CD4-positive, alpha-beta T cell treated with Interleukin-15 for 1 hour (primary cell): Measurements from ENCODE around the gene DRD5.
"Not testable (repeated sequence)": the region's sequence is repeated elsewhere in the genome, so short reads cannot be mapped to it uniquely, and the experiment has no call there.

Experiments used
- DNase-seq: peaks from one replicate; pipeline ENCODE4 v3.0.0-alpha.2; 2020

The DRD5 gene

DNA sequence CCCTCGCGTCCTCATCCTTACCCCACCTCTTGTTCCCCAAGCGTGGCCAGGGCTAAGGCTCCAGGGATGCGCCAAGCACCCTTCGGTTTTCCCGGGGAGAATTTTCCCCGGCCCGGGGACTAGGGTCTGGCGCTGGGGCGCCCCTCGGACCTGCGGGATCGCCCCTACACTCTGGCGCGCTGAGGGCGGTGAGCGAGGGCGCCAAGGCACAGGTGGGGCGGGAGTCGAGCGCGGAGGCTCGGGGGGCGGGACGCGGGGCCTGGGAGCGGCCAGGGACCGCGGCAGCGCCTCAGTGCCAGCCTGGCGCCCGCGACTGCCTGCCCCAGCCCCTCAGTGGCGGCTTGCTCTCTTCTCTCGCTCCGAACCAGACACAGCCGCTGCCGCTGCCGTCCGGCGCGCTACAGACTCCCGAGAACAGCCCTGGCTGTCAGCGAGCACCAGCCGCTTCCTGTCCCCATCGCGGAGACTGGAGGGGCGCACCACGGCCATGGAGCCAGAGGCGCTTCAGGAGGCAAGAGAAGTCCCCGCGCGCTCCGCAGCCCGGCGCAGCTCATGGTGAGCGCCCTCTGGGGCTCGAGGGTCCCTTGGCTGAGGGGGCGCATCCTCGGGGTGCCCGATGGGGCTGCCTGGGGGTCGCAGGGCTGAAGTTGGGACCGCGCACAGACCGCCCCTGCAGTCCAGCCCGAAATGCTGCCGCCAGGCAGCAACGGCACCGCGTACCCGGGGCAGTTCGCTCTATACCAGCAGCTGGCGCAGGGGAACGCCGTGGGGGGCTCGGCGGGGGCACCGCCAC lies at the start of gene DRD5:
TSS of gene DRD5 (plus strand) at position 292 of the 793 bp plus-strand sequence. CDS start at position 688, 396 bp downstream.
- no peak for DNase-seq

DNA sequence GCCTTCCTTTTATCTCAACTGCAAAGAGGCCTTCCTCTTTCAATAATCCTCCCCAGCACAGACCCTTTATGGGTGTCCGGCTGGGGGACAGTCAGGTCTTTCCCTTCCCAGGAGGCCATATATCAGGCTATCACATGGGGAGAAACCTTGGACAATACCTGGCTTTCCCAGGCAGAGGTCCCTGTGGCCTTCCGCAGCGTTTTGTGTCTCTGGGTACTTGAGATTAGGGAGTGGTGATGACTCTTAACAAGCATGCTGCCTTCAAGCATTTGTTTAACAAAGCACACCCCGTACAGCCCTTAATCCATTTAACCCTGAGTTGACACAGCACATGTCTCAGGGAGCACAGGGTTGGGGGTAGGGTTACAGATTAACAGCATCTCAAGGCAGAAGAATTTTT lies 49.2 kb upstream of the DRD5 start:
- not testable (repeated sequence) for DNase-seq

DNA sequence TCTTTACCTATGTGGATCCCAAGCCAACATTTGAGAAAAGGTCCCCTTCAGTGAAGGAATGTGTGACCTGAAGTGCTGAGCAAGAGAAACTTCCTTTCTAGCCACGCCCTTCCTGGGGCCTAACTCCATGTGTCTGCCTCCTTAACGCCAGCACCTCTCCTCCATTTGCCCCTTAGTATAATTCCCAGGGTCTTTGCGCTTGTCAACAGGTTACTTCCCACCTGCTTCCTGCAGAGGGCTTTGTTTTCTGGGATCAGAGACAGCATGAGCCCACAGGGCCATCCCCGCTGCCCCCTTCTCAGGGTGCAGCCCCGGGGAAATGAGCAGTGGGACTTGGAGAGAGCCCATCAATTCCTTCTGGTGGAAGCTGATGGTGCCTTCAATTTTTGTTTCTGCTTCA lies 45.9 kb upstream of the DRD5 start:
- DNase-seq: no peak

DNA sequence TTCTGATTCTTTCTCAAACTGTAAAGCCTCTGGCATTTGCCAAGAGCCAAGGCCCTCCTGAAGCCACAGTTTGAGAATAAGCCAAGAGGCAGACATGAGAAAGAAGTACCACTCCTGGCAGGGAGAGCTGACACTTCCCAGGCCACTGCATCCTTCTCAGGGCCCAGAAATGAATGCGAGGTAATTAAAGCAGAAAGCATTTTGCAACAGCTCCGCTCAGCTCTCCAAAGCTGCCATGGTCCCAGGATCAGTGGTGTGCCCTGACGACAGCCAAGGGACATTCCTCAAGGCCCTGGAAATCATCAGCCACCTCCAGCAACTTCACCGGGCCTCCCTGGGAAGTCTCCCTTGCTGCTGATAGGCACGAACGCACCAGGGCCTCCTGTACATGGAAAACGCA lies 44.2 kb upstream of the DRD5 start:
- not testable (repeated sequence) for DNase-seq

DNA sequence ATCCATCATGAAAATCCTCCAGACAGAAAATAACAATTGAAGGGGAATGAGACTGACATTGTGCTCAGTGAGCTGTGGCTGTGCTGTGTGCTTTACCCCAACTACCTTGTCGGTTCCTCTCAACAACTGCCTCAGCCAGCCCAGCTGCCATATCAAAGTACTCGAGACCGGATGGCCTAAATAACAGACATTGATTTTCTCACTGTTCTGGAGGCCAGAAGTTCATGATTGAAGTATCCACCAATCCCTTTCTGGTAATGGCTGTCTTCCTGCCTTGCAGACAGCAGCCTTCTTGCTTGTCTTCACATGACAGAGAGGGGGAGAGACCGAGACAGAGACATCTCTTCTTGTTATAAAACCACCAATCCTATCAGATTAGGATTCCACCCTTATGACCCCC lies 37.6 kb upstream of the DRD5 start:
- DNase-seq: not testable (repeated sequence)

DNA sequence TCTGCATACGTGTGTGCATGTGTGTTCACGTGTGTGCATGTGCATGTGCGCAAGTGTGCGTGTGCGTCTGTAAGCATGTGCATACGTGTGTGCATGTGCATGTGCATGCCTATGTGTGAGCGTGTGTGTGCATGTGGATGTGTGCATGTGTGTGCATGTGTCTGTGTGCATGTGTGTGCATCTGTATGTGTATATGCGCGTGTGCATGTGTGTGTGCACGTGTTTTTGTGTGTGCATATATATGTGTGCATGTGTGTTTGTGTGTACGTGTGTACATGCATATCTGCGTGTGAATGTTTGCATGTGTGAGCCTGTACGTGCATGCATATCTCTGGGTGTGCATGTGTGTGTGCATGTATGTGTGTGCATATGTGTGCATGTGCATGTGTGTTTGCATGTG lies 35.7 kb upstream of the DRD5 start:
- DNase-seq: no peak

DNA sequence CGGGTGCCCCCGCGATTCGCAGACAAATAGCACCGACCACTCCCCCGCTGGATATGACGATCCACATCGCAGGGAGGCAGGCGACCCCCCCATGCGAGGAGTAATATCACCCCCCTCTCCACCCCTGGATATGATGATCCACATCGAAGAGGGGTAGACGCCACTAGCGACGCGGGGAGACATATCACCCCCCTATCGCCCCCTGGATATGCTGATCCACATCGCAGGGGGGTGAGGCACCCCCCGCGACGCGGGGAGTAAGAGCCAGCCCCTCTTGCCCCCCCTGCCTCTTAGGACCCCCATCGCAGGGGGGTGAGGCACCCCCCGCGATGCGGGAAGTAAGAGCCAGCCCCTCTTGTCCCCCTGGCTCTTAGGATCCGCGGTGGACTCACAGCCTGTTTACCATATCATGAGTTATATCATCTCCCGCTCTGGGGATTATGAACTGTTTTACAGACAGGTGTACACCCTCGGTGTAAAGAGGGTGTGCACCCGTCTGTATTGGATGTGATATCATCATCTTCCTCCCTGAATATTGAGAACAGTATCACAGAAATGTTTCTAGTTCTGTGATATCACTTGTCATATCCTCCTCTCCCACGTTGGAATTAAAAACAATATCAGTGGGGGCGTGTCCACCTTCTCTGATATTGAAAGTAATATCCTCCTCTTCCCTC lies 22.7 kb upstream of the DRD5 start:
- DNase-seq: no peak

DNA sequence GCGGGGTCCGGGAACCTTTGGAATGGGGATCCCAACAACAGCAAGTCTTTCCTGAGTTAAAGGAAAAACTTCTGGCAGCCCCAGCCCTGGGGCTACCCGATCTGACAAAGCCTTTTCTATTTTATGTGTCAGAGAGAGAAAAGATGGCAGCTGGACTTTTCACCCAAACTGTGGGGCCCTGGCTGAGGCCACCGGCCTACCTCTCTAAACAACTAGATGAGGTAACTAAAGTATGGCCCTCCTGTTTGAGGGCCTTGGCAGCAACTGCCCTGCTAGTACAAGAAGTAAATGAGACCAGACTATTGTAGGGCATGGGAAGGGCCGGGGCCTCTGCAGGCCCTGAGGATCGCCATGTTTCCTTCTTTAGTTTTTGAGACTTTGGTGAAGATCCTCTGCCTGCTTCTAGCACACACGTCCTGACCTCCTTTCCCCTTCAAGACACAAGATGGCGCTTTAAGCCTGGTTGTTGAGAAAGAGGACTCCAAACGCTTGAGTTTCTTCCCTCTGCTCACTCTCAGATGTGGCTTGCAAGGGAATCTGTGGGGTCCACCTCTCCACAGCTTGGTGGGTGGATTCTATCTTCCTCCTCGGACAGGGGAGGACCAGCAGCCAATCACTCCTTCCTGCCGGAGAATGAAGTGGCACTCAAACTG lies 18.5 kb upstream of the DRD5 start:
- peak; percentile 25 for DNase-seq

DNA sequence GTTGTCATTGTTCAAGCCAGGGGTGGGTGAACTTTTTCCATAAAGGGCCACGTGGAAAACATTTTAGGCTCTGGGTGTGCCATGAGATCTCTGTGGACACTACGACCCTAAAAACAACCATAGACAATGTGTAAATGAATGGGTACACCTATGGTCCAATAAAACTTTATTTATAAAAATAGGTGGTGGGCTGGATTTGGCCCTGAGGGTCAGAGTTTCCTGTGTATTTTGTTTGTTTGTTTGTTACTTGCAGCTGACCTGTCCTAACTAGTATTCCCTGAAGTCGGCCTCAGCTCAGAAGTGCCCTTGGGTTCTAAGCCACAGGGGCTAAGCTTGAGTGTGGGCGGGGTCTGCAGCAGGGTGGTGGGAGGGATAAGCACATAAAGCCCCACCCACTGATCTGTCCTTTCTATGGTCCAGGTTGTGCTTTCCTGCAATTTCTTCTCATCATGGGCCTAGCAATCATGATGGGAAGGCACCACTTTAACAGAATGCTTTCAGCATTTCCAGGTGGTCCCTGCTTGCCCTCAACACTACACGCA lies 17.2 kb upstream of the DRD5 start:
- no peak for DNase-seq

DNA sequence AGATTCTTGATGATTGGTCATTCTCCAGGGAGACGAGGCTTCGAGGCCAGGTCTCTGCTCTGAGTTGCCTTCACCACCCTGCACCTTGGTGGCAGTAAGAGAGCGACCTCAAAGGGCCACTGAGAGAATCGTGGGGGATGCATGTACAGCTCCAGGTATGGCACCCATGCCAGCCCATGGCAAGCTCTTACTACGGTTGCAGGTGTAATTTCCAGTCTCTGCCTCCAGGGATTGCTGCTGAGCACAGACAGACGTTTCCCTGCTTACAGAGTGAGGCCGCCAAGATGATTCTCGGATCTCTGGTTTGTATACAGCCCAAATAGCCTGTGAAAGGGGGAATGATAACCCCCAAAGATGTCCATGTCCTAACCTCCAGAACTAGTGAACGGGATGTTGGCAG lies 16.3 kb upstream of the DRD5 start:
- no peak for DNase-seq

DNA sequence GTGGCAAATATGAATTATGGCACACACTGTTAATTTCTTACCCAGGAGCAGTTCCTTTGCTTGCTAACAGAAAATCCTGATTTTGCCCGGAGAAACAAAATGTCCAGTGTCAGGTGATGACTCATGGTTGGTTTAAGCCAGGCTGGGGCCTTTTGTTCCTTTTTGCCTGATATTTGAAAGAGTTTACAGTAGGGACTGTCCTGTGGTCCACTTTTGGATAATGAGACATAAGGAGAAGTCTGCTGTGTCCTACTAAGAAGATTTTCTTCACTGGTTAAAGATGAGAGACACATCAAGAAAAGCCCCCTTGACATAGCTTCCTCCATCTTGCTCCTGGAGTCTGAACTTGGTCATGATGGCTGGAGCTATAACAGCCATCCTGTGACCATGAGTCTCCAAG lies 12.1 kb upstream of the DRD5 start:
- no peak for DNase-seq

DNA sequence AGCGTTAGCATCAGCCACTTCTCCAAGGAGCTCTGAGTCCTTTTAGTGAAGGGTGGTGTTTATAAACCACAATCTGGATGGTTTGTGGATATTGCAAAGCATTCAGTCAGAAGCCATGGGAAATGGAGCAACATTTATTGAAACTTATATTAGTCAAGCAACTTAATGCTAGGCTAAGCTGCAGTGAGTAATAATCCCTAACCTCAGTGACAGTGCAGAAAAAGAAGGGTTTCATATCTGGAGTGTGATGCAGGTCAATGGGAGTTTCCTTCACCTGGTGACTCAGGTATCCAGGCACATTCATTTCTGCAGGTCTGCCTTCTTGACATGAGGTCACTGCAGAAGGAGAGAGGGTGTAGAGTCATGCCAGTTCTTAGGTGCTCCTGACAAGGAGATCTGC lies 10.4 kb upstream of the DRD5 start:
- no peak for DNase-seq

DNA sequence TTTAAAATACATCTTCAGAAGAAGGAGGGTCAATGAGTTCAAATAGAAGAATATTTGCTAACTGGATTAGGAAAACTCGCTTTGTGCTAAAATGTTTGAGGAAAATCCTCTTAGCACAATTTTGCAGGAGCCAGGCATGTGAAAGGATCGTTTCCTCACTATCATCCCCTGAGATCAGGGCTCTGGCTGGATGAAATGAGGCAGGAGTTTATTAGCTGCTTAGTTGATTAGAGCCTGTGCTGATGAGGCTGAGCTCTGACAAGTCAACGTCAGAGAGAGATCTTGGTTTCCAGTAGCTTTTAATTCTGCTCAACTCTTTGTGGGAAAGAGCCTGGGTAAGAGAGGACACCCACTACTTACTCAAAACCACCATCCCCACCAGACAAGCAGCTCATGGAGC lies 8.0 kb upstream of the DRD5 start:
- DNase-seq: no peak

DNA sequence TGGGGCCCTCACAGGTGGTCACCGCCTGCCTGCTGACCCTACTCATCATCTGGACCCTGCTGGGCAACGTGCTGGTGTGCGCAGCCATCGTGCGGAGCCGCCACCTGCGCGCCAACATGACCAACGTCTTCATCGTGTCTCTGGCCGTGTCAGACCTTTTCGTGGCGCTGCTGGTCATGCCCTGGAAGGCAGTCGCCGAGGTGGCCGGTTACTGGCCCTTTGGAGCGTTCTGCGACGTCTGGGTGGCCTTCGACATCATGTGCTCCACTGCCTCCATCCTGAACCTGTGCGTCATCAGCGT lies 652 bp downstream of the DRD5 start:
- DNase-seq: no peak

DNA sequence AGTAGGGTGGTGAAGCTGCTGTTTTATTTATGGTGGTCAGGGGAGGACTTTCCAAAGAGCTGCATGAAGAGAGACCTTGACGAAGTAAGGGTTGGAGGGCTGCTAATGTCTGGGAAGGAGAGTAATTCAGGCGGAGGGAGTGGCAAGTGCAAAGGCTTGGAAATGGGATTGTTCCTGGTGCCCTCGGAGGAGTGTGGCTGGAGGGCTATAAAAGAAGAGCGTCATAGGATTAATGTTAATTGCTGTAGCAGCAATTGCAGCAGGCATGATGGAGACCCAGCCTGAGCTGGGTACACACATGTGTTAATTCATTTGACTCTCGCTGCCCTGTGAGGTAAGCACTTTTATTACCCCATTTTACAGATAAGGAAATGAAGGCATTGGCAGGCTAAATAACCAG lies 4.5 kb downstream of the DRD5 start:
- DNase-seq: not testable (repeated sequence)

DNA sequence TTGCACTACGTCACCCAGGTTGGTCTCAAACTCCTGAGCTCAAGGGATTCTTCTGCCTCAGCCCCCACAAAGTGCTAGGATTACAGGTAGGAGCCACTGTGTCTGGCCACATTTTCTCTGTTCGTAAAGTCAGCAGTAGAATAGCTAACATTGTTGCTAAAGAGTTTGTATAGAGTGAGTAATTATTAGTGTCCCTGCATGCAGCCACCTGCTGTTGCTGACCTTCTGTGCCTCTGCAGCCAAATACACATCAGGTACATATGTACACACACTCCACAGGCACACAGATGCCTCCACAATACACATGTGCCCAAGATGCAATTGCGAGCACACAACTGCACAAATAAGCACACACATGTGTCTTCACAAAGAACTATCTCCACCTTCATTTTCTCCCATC lies 10.9 kb downstream of the DRD5 start:
- no peak for DNase-seq

DNA sequence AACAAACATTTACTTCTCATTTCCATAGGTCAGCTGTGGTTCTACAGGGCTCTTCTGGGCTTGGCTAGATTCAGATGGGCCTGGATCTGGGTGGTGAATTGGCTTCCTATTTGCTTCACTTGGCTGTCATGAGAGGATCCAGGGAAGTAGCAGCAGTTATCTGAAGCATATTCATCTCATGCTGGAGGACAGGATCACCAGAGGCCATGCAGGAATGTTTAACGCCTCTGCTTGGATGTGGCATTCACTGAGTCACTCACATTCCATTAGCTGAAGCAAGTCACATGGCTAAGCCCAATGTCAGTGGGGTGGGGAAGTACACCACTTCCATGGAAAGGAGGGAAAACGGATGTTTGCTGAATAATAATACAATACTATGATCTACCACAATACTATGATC lies 15.2 kb downstream of the DRD5 start:
- not testable (repeated sequence) for DNase-seq

DNA sequence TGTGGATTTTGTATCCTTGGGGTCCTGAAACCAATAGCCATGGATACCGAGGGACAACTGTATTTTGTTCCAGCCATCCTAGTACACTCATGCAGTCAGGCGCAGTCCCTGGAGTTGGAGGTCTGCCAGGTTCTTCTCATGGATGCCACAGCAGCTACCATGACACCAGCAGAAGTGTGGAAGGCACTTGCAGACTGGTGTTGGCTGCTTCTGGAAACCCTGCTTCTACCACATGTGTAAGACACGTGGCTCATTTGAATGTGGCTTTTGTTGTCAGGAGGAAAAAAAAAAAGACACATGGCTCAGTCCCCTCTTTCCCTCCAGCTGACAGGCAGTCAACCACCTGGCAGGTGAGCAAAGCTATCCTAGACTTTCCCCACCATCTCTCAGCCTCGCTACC lies 19.4 kb downstream of the DRD5 start:
- no peak for DNase-seq

DNA sequence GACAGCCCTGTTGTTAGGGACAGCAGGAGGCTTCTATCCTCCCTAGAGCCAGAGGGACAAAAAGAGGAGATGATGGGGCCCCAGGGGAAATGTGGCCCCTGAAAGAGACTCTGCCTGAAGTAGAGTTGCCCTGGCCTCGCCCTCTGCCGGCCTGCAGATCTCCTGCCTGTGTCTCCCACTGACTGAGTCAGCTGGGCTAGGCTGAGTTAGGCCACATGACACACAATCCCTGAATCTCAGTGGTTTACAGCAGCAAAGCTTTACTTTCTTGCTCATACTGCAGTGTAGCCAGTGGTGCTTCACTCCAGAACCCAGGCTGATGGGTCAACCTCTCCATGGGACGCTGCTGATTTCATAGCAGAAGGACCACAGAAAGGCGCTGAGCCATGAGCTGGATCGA lies 23.5 kb downstream of the DRD5 start:
- DNase-seq: no peak

DNA sequence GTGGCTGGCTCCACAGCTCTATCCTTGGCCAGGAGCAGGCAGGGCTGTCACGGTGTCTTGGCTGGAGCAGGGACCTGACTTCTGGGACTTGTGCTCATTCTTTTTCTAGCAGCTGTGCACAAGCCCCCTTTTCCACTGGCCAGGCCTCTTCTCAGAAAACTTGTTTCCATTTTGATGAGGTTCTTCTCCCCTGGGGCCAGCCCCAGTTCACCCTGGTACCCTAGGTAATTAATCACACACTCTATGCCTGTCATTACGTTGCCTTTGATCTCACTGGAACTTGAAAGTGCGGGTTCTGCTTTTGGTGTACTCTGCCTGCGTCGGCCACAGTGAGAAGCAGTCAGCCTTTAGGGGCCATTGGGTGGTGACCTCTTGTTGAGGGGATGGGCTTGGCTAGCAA lies 26.6 kb downstream of the DRD5 start:
- DNase-seq: no peak

DNA sequence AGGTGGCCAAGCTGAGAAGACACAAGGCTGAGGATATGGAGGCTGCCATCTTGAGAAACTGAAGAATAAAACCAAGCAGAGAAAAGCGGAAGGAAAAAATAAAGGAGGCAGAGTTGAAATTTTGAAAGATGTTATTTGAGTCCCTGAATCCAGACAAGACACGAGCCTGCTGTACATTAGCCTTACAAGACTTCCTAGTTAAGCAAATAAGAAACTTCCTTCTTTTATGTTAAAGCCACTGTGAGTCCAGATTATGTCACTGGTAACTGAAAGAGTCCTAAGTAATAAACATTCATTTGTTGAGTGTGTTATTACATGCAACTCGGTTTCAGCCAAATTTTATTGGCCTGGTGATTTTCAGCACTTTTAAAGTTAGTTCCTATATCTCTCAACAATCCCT lies 30.4 kb downstream of the DRD5 start:
- no peak for DNase-seq

DNA sequence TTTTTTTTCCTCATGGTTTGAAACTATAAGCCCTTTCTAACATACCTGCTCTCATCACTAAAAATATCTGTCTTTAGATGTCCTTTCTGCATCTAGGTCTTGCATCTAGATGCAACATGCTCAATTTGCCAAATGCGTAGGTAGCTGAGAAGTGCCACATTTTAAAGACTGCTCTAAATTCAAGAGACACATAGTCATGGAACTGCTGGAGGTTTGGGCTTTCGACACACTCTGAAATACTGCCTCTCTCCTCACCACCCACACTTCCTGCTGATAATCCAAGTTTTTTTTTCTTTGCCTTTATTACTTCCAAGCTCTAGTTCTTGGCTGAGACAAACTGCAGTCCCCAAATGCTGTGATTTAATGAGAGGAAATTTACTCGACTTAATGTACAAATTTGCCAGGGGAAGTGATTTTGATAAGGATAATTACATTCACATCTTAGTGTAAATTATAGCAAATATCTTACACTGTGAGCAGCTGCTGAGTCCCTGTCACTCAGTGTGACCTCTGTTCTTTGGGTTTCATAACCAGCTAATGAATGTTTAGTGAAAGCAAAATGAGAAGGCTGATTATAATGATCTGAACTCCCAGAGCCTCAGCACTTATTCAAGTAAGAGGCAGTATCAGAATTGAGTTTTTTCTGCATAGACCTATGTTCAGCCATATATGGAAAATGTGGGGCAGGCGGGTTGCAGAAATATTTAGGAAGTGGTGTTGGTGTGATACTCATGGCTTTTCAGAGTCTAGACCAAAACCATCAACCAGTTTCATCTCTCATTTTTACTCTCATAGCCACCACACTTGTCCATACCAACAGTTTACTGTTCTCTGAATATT lies 31.3 kb downstream of the DRD5 start:
- DNase-seq: no peak

DNA sequence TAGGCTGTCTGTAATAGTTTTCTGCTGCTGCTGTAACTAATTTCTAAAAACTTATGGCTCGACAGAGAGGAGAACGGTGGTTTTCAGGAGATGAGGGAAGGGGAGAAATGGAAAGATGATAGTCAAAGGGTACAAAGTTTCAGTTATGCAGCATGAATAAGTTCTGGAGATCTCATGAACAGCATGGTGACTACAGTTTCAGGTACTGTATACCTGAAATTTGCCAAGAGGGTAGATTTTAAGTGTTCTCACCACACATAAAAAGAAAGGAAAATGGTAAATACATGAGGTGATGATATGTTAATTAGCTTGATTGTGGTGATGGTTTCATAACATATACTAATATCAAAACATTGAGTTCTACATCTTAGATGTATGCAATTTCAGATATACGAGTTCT lies 34.9 kb downstream of the DRD5 start:
- DNase-seq: no peak
